Renal cortex interstitium (tissue), 15 donors: ENCODE results near the gene CDRT15. TPM values are rescaled to one million over a fixed set of nuclear protein-coding genes. Genes with fewer than 3 reads are reported as not detected.
"Not testable (repeated sequence)": the region's sequence is repeated elsewhere in the genome, so short reads cannot be mapped to it uniquely, and the experiment has no call there.

Source experiments
- DNase-seq, 11 donors: peaks; one replicate each; pipeline ENCODE4 v3.0.0-alpha.2; 2013; ENCODE audit warnings: low read depth in 9 of 11, low spot score in 4 of 11; ENCODE audit errors: extremely low read depth in 1 of 11
- long read RNA-seq, 16 experiments: transcript quantifications; one replicate each; lab custom pipeline, GENCODE V29; 2026
- polyA plus RNA-seq, 3 donors: library from polyadenylated mRNA; unstranded; fragments of 120-200 nt; gene quantifications; one replicate each; pipeline ENCODE4 v1.2.1, GENCODE V29; 2013; ENCODE audit not compliant: insufficient read length in 3 of 3

CDRT15 gene
- 1 to 10 TPM in 1 of 3 donors, under 1 TPM in 2; 0.24 to 1.1 (median 0.39) TPM for polyA plus RNA-seq
- long read RNA-seq, donor 1: 0 reads
- long read RNA-seq, donor 2: 0 reads
- long read RNA-seq, donor 3: 0 reads
- long read RNA-seq, donor 4: 0 reads
- long read RNA-seq, donor 5: 0 reads
- long read RNA-seq, donor 6: 0 reads
- long read RNA-seq, donor 7: 0 reads
- long read RNA-seq, donor 8: 0 reads
- long read RNA-seq, donor 9: 0 reads
- long read RNA-seq, donor 10: 0 reads
- long read RNA-seq, donor 11: 0 reads
- long read RNA-seq, donor 12: 0 reads
- long read RNA-seq, donor 13: 0 reads
- long read RNA-seq, donor 14: 0 reads
- long read RNA-seq, donor 15: 0 reads
- long read RNA-seq, donor 16: 0 reads

DNA sequence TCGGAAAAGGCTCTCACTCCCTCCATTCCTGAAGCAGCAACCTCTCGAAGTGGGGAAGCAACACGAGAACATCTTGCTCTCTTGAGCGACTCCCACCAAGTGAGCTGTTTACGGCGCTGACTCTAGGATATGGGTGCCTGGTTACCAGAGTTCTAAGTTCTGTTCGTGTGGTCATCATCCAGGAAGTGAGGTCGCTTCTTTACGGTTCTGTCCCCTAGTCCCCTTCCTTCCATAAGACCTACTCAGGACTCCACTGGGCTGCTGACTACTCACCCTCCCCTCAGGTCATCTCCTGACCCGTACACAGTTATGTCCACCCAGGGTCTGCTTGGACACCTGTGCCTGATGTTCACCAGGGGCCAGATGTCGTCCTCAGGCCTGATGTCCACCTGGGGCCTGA is at the start of gene CDRT15:
Gene CDRT15 (minus strand): TSS at position 101 of the 400 bp plus-strand sequence. CDS start 29 bp downstream, at position 72.
- not testable (repeated sequence) for DNase-seq

DNA sequence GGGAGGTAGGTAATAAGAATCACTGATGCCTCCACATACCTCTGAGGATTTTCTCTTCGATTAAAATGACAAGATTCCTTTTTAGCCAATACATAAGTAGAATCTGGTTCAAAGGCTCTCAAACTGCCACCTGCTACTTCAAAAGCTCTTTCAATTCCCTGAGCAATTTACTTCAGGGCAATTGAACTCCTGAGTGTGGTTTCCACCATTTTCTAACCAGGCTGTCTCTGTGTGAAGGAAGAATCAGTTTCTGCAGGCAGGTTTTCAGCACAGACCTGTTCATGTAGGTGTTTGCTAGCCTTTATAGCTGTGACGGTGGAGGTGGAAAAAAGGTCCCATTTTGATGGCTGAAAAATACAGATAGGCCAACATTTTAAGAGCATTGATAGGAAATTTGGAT is 46.1 kb upstream of the CDRT15 start:
- no peak for DNase-seq

GRCh38 chr17:14281530-14281929 is 44.9 kb upstream of the CDRT15 start:
- DNase-seq: no peak

- DNase-seq: no peak
Measured at GRCh38 chr17:14276535-14277250, 40.0 kb upstream of the CDRT15 start.

- no peak for DNase-seq
Measured at GRCh38 chr17:14270508-14270907, 33.8 kb upstream of the CDRT15 start.

GRCh38 chr17:14269473-14269872 is 32.8 kb upstream of the CDRT15 start:
- DNase-seq: no peak

DNA sequence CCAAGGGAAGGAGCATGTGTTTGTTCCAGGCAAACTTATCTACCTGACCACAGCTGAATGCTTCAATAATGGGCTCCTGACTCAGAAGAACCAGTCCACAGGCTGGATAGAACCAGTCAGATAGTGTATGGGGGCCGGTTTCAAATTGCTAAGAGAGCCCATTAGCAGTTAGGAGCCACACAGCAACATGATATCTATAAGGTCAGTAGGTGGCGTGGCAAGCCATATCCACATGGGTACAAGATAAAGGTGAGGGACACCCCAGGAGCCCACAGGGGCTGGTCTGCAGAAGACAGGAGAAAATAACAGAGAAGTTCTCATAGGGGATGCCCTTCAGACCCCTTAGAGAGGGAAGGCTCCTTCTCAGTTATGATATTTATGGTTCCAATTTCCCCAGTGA is 31.6 kb upstream of the CDRT15 start:
- no peak for DNase-seq

GRCh38 chr17:14261406-14261805 is 24.7 kb upstream of the CDRT15 start:
- no peak for DNase-seq

DNA sequence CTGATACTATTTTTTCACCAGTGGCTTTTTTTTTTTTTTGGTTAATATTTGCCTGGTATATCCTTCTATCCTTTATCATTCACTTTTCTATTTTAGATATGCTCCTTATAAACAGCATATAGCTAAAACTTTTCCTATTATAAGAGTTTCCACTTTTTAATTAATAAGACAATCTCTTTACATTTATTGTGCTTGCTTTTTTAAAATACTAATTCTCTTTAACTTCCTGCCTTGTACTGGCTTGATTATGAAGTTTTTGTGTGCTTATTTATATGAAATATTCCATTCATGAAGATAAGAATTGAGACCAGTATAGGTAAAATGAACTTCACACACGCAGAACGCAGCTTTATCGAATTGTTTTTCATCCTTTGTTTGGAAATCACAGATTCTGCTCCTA is 9.0 kb upstream of the CDRT15 start:
- DNase-seq: no peak

DNA sequence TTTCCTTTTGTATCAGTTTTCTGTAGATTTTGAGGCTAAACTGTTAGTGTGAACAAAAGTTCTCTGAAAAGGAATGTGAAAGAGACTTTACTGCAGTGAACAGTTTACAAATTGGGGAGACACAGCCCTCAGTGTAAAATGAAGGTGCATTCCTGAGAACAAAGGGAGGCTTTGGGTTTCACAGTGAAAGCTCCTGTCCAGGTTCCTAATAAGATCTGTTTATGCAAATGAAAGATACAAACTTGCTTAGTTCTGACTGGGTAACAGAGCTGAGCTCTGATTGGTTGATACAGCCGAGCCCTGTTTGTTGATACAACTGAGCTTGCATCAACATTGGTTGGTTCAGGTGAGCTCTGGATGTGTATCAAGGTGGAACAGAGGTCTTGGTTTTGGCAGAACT is 8.3 kb upstream of the CDRT15 start:
- no peak for DNase-seq

- not testable (repeated sequence) for DNase-seq
Measured at GRCh38 chr17:14239271-14239670, 2.6 kb upstream of the CDRT15 start.

- not testable (repeated sequence) for DNase-seq
Measured at GRCh38 chr17:14236032-14236431, 630 bp downstream of the CDRT15 start.

- not testable (repeated sequence) for DNase-seq
Measured at GRCh38 chr17:14235047-14235446, 1.6 kb downstream of the CDRT15 start.

DNA sequence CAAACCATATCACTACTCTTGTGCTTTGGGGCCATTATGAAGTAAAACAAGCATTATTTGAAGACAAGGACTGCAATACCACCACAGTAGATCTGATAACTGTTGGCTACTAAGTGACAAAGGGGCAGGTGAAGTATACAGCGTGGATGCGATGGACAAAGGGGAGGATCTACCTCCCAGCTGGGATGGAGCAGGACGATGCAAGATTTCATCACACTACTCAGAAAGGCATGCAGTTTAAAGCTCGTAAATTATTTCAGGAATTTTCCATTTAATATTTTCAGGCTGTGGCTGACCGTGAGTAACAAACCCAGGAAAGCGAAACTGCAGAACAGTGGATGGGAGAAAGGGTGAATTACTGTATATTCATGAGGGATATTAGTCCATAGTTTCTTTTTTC is 5.5 kb downstream of the CDRT15 start:
- not testable (repeated sequence) for DNase-seq

- peak in 1 of 11 donors; percentile 33 for DNase-seq
Measured at GRCh38 chr17:14228903-14229302, 7.8 kb downstream of the CDRT15 start.

- DNase-seq: no peak
Measured at GRCh38 chr17:14227052-14227451, 9.6 kb downstream of the CDRT15 start.

GRCh38 chr17:14225254-14225980 is 11.2 kb downstream of the CDRT15 start:
- no peak for DNase-seq

DNA sequence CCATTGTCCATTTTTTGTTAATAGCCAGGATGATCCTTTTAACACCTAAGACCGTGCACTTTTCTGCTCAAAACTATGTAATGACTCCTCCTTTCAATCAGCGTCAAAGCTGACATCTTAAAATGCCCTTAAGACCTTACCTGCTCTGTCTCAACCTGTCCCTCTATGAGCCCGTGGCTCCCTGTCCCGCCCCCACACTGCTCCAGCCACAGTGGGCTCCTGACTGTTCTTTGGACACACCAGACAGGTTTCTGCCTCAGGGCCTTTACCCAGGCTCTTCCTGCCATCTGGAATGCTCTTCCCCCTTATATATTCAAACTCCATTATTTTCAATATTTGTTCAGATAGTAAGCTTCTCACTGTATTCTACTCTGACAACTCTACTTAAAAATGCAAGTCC is 14.1 kb downstream of the CDRT15 start:
- DNase-seq: no peak

- no peak for DNase-seq
Measured at GRCh38 chr17:14214271-14214670, 22.4 kb downstream of the CDRT15 start.

- DNase-seq: no peak
Measured at GRCh38 chr17:14212401-14212800, 24.3 kb downstream of the CDRT15 start.
